B cell (primary cell): ENCODE results near the gene FAM234A. TPM values are rescaled to one million over a fixed set of nuclear protein-coding genes. Genes with fewer than 3 reads are reported as not detected.
A peak's percentile ranks its signal among the peaks of the same experiment; 100 is the strongest.

Experiments used
- ATAC-seq: fragments of 200-7000 bp; cut with Tn5 transposase; one replicate; pipeline ENCODE4 v1.10.0; 2021; ENCODE audit warnings: low read depth, mild to moderate bottlenecking, moderate number of reproducible peaks, moderate library complexity
- CTCF ChIA-PET: fragments of 350-600 bp; sonication (Branson Sonifier 250); formaldehyde crosslinking; loops from one replicate; lab custom pipeline; 2021; ENCODE audit warnings: antibody characterized with exemption, inconsistent platforms; lab: Charles Lee
- POLR2A ChIA-PET: fragments of 350-600 bp; sonication (Branson Sonifier 250); formaldehyde crosslinking; loops from one replicate; lab custom pipeline; 2021; ENCODE audit warnings: antibody characterized with exemption; lab: Charles Lee
- DNase-seq: peaks from one replicate; pipeline ENCODE4 v3.0.0; 2013
- H2AFZ ChIP-seq: 2 replicates; pipeline ENCODE4 v1.6.1; 2012; ENCODE audit warnings: mild to moderate bottlenecking, low read depth, low read length; ENCODE audit not compliant: insufficient read depth, poor library complexity, severe bottlenecking
- H3K27ac ChIP-seq, 2 donors: 1 replicate in 1 of 2; 2 replicates in 1 of 2; pipeline ENCODE4 v1.5.1; 2012 to 2013; ENCODE audit warnings: low read length in 2 of 2, mild to moderate bottlenecking in 2 of 2, moderate library complexity in 1 of 2
- H3K27me3 ChIP-seq, 4 experiments: fragments of 200-600 bp in 1 of 4; sonication (generic) in 1 of 4; replicated peaks in 1 of 4; 1 replicate in 2 of 4; 2 replicates in 2 of 4; pipeline versions ENCODE4 v1.6.1 to v1.7.0; 2013 to 2016; ENCODE audit warnings: low read length in 3 of 4, mild to moderate bottlenecking in 2 of 4, mixed read lengths in 1 of 4, moderate library complexity in 1 of 4; ENCODE audit not compliant: insufficient read depth in 4 of 4, control insufficient read depth in 3 of 4; ENCODE audit errors: control extremely low read depth in 1 of 4
- H3K36me3 ChIP-seq, 2 experiments: replicated peaks in 1 of 2; 1 replicate in 1 of 2; 2 replicates in 1 of 2; pipeline versions ENCODE4 v1.6.1 to v1.7.1; 2013; ENCODE audit warnings: low read length in 1 of 2; ENCODE audit not compliant: insufficient read depth in 2 of 2, control insufficient read depth in 1 of 2; ENCODE audit errors: control extremely low read depth in 1 of 2, extremely low read depth in 1 of 2
- H3K4me1 ChIP-seq, 2 donors: fragments of 200-600 bp in 1 of 2; sonication (generic) in 1 of 2; 1 replicate in 1 of 2; 2 replicates in 1 of 2; pipeline versions ENCODE4 v1.5.1 to v1.6.1; 2013 to 2017; ENCODE audit warnings: low read length in 2 of 2; ENCODE audit not compliant: control insufficient read depth in 2 of 2, insufficient read depth in 2 of 2
- H3K4me2 ChIP-seq: replicated peaks from 2 replicates; pipeline ENCODE3; 2012; ENCODE audit warnings: mild to moderate bottlenecking, low read depth, low read length; ENCODE audit not compliant: poor library complexity, severe bottlenecking
- H3K4me3 ChIP-seq, 5 experiments: fragments of 200-600 bp in 1 of 5; sonication (generic) in 1 of 5; 1 replicate in 3 of 5; 2 replicates in 2 of 5; pipeline versions ENCODE4 v1.5.1 to v1.7.0; 2011 to 2016; ENCODE audit warnings: low read length in 4 of 5, mild to moderate bottlenecking in 4 of 5, low read depth in 2 of 5, control low read depth in 1 of 5, moderate library complexity in 1 of 5; ENCODE audit not compliant: insufficient read depth in 1 of 5; ENCODE audit errors: control extremely low read depth in 1 of 5, extremely low read depth in 1 of 5
- H3K79me2 ChIP-seq: fragments of 200-600 bp; sonication (generic); one replicate; pipeline ENCODE4 v1.6.0; 2016; ENCODE audit warnings: low read length; ENCODE audit not compliant: control insufficient read depth, insufficient read depth
- H3K9ac ChIP-seq: fragments of 200-600 bp; sonication (generic); 2 replicates; pipeline ENCODE4 v1.6.1; 2017; ENCODE audit warnings: mild to moderate bottlenecking, low read length, moderate library complexity
- H3K9me3 ChIP-seq, 3 donors: one replicate each; pipeline versions ENCODE4 v1.6.1 to v1.7.1; 2013; ENCODE audit warnings: low read length in 2 of 3; ENCODE audit not compliant: control insufficient read depth in 2 of 3, insufficient read depth in 1 of 3; ENCODE audit errors: control extremely low read depth in 1 of 3
- H4K20me1 ChIP-seq: 2 replicates; pipeline ENCODE4 v1.6.0; 2012; ENCODE audit warnings: mild to moderate bottlenecking, low read length; ENCODE audit not compliant: insufficient read depth, control insufficient read depth, poor library complexity, severe bottlenecking
- H3K27ac Mint-ChIP-seq: one replicate; pipeline ENCODE4 v1.8.0; 2021; ENCODE audit warnings: mixed read lengths
- H3K27me3 Mint-ChIP-seq: one replicate; pipeline ENCODE4 v1.8.0; 2021; ENCODE audit warnings: mixed read lengths
- H3K4me1 Mint-ChIP-seq: one replicate; pipeline ENCODE4 v1.8.0; 2021; ENCODE audit warnings: mixed read lengths
- H3K4me3 Mint-ChIP-seq: one replicate; pipeline ENCODE4 v1.8.0; 2021; ENCODE audit warnings: mixed read lengths
- H3K9me3 Mint-ChIP-seq: one replicate; pipeline ENCODE4 v1.8.0; 2022; ENCODE audit warnings: mixed read lengths; ENCODE audit not compliant: insufficient read depth
- CTCF ChIP-seq: fragments of 200-600 bp; IDR thresholded peaks from one replicate; pipeline ENCODE4 v1.8.0; 2022; ENCODE audit warnings: antibody characterized with exemption, mild to moderate bottlenecking
- EZH2 ChIP-seq: IDR thresholded peaks from 2 replicates; pipeline ENCODE4 v1.6.1; 2012; ENCODE audit warnings: borderline replicate concordance, low read depth, mild to moderate bottlenecking, moderate library complexity, low read length; ENCODE audit not compliant: insufficient read depth, poor library complexity, severe bottlenecking
- WGBS: methylation state at CpG from one replicate; pipeline ENCODE4 v1.1.5; 2013; ENCODE audit warnings: missing lambda C conversion rate; ENCODE audit not compliant: insufficient coverage; 5-methylcytosine and 5-hydroxymethylcytosine counted together
- intact Hi-C: fragments of 100-400 bp; cut with micrococcal nuclease; formaldehyde crosslinking; loops from one replicate; pipeline ENCODE4 v1.10.0; 2022
- polyA plus RNA-seq: library from polyadenylated mRNA; depleted of rRNA; stranded (reverse); fragments of >200 nt; gene quantifications from 2 replicates; pipeline ENCODE4 v1.2.3, GENCODE V29; 2012
- total RNA-seq, 2 donors: library from RNA; stranded (reverse); fragments of 120-200 nt in 1 of 2; gene quantifications; 1 replicate in 1 of 2; 2 replicates in 1 of 2; pipeline versions ENCODE4 v1.2.3 to v1.2.4, GENCODE V29; 2013 to 2022

Gene FAM234A
- total and polyA plus RNA-seq, 2 donors (not counting 1 experiment from before 2014, with no cell fraction given): 35.1 to 42.9 TPM

- H2AFZ ChIP-seq: peak overlapping the region; percentile 87
- H3K4me3 ChIP-seq: peak overlapping the region; percentile 74 to 81 (median 79)
- peak overlapping the region; percentile 87 for H3K27ac Mint-ChIP-seq
- peaks cover 12 to 25% of the 10 kb centered on the region in 2 donors for H3K4me1 ChIP-seq
- ATAC-seq (no peak), DNase-seq (no peak)
- POLR2A ChIA-PET: interaction anchor here (0.8 kb wide), 1 partner anchor 123 kb away, joined by 3 read pairs; no protein-coding TSS in a partner anchor
- intact Hi-C loops: no loop called here
- CTCF ChIA-PET: interaction anchor here (0.6 to 1.7 kb wide), 5 partner anchors 9 to 164 kb away, joined by 3 to 6 read pairs (median 3); no protein-coding TSS in a partner anchor
- H3K36me3 ChIP-seq: peaks cover 11 to 37% of the 10 kb centered on the region in 2 experiments
- H3K27me3 ChIP-seq: no peaks in the 10 kb centered on the region
- H3K4me2 ChIP-seq: peak overlapping the region; percentile 95
- no peaks in the 10 kb centered on the region for H3K9me3 Mint-ChIP-seq
- H3K4me3 Mint-ChIP-seq: peak overlapping the region; percentile 94
- peaks cover 52% of the 10 kb centered on the region for H4K20me1 ChIP-seq
- TF ChIP-seq CTCF: no peak
- no peak for TF ChIP-seq EZH2
- peaks cover 28% of the 10 kb centered on the region for H3K4me1 Mint-ChIP-seq
- H3K9ac ChIP-seq: peak overlapping the region; percentile 88
- peak overlapping the region; percentile 87 to 95 for H3K27ac ChIP-seq
- H3K9me3 ChIP-seq: no peaks in the 10 kb centered on the region
- WGBS: 0% methylated on average over 3 of the region's 9 CpGs
- peaks cover 56% of the 10 kb centered on the region for H3K79me2 ChIP-seq
- no peaks in the 10 kb centered on the region for H3K27me3 Mint-ChIP-seq
Observed at GRCh38 chr16:228151-228851, 6.3 kb upstream of the FAM234A start.
